ENCODE data around the gene KCNK3.

The KCNK3 gene

GRCh38 chr2:26712486-26713465 is 20.3 kb downstream of the KCNK3 start:
- no peak for DNase-seq (ENCODE audit: low read depth)

- no peak for DNase-seq (ENCODE audit: low read depth)
These were observed 23.2 kb downstream of the KCNK3 start for GRCh38 chr2:26715528-26716270.

DNA sequence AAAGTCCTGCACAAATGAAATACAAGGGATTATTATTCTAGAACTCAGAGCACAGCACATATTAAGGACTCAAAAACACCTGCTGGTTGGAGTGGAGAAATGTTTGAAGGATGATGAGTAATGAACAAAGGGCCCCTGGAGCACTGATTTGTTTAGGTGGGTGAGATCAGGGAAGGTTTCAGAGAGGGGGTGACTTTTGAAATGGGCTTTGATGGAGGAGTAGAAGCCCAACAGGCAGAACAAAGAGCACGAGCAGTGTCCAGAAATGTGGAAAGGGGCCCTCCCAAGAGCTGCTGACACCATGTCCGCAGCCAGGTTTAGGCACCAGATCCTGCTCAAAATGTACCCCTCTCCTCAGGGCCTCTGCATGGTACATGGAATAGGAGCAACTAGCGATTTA is 23.8 kb downstream of the KCNK3 start:
- no peak for DNase-seq (ENCODE audit: low read depth)

- no peak for DNase-seq (ENCODE audit: low read depth)
These were observed 24.2 kb downstream of the KCNK3 start for GRCh38 chr2:26716769-26717168.

- DNase-seq (ENCODE audit: low read depth), result no peak
These were observed 24.8 kb downstream of the KCNK3 start for GRCh38 chr2:26717362-26717761.

DNA sequence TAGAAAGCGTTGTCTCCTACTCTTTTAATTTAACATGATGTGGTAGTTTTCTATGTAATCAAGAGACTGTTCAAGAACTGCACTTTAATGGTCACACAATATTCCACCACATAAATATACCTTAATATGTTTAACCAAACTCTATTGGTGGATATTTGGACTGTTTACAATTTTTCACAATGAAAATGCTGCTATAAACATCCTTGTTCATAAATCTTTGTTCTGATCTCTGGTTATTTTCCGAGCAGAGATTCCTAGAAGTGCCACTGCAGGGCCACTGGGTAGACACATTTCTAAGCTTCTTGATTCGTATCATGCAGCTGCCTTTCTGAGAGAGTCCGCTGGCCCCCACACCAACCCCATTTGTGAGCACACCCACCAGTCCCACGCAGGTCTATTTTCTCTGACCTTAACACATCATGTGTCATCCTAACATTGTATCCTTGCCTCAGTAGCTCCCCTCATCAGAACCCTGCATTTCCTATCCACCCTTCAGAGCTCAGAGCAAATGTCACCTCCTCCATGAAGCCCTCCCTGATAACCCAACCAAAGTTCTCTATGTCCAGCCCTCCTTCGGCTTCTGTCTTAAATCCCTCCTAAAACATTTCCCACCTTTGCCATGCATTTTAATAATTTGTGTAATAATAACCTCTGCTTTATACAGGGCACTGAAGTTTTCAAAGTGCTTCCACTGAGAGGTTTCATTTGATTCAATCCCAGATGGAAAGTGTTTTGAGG is 26.6 kb downstream of the KCNK3 start:
- no peak for DNase-seq (ENCODE audit: low read depth)

DNA sequence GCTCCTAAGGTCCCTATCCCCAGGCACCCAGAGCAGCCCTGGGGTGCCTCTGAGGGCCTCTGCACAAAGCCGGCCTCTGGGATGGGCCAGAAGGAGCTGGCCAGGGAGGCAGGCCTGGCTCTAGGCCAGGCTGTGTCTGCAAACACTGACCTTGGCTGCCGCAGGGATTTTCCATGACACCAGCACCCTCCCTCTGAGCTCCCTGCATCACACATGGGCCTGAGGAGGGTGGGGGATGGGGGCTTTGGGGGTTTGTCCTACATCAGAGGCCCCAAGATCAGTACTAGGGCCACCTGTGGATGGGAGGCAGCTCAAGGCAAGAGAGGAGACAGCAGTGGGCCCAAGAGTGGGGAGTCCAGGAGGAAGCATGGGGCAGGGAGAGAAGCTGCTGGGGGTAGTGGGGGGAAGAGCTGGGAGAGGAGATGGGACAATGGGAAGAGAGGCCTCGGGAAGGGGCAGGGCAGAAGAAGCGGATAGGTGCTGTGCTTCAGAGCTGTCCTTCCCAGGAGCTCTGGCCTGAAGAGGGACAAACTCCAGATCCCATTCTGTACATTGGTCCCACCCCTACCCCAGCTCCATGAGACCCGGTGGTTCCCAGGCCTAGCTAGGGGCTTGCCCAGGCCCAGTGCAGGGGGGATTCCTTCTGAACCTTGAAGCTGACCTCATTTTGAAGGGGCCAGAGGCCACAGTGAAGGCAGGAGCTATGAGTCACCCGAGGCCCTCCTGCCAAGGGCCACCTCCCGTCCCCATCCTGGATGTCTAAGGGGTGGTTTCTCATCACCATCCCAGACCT is 28.0 kb downstream of the KCNK3 start:
- peak; percentile 83 for DNase-seq (ENCODE audit: low read depth)

DNA sequence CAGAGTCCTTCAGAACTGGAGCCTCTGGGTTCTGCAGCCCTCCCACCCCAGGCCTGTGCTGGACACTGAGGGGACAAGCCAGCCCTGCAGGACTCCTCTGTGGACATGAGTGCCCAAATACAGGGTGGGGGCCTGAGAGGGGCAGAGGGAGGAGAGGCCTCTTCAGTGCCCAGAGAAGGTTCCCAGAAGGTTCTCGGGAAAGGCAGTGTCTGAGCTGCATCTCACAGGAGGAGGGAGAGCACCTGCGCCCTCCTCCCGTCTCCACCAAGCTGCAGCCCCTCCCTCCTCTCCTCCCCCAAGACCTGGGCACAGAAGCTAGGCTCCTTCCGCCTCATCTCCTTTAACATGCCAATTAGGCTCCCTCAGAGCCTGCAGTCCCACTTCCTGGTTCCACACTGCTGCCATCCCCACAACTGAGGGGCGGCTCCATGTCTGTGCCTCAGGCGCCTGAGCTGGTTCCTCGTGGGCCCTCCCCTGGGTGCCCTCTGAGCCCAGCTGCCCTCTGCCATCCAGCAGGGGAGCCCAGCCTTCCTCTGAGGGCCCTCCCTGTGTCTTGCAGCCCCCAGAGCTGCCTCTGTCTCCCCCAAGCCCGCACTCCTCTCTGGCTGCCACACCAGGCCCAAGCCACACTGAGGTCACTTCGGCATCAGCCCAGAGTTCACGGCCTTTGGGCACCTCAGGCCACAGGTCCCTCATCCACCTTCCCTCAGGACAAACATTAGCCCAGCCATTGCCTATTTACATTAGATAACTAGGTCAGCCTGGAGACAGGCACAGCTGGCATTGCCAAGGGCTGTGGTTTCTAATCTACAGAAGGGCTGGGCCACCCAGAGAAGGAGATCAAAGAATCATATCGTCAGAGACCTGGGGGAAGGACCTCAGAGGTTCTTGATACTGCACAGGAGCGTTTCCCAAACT is 28.9 kb downstream of the KCNK3 start:
- no peak for DNase-seq (ENCODE audit: low read depth)

- DNase-seq (ENCODE audit: low read depth), result no peak
These were observed 29.8 kb downstream of the KCNK3 start for GRCh38 chr2:26722328-26722727.

DNA sequence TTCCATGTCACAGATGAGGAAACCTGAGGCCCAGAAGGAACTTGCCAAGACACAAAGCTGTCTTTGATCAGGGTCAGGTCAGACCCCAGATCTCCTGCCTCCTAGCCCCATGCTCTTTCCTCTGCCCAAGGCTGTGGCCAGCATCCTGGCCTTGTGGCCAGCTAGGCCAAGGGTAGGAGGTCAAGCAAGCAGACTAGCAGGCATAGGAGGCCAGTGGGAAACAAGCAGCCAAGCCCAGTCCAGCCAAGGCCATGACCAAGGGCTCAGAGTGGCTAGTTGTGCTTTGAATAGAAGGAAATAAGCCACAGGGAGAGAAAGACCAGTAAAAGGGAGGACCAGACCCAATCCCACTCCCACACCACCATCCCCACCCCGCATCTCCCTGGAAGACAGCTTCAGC is 30.4 kb downstream of the KCNK3 start:
- DNase-seq (ENCODE audit: low read depth), result no peak

GRCh38 chr2:26723475-26723874 is 31.0 kb downstream of the KCNK3 start:
- DNase-seq (ENCODE audit: low read depth), result no peak

DNA sequence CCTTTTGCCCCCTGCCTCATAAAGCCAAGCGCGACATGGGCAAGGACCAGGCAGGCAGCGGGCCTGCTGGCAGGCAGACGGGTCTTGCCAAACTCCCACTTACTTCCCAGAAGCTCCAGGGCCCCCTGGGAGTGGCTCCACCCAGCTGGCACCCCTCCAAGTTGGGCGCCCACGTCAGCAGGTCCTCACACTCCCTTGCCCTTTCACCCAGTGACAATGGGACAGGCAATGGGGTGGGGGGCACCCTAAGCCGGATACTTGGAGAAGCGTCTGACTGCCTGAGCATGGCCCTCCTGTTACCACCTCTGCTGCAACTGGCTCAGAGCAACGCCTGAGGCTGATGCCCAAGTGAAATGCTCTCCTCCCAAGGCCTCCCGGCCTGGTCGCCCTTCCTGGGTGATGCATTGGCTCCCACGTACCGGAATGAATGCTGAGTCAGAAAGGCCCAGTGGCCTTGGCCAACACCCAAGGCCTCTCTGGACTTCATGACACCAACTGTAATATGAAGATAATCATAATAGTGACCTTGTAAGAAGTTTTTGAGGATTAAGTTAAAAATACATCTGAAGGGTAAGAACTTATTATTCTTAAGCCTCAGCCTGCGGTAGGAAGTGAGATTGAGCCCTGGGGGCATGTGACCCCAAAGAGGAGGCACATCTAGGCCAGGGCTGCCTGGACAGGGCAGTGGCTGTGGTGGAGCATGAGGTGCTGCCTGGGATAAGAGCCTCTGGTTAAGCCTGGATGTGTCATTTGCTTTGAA is 31.6 kb downstream of the KCNK3 start:
- peak; percentile 72 for DNase-seq (ENCODE audit: low read depth)

DNA sequence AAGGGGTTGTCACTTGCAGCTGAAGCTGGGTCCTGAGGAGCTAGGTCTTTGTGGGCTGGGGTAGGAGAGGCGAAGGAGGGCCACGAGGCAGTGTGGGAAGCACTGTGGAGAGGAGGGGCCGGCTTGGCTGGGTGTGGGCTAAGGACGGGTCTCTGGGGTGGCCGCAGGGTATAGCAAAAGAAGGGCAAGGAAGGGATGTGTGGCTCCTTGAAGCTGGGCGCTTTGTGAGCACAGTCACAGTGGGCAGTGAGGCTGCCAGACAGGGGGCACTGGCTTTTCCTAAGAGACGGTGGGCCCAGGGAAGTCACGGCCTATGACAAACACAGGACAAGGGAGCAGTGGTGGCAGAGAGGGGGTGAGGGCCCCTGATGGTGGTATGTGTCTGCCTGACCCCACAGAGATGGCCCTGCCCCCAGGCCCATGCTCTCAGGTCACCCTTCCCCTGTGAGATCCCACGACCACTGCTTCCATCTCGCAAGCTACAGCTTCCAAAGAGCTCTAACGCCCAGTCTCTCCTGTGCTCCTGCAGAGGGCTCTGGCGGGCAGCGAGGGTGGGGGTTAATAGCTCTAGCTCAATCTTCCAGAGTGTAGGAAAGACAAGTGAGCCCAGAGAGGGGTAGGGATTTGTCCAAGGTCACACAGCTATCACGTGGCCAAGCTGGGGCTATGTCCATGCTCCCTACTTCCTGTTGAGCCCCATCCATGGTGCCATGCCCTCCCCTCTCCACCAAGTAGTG is 32.4 kb downstream of the KCNK3 start:
- no peak for DNase-seq (ENCODE audit: low read depth)

- no peak for DNase-seq (ENCODE audit: low read depth)
These were observed 32.9 kb downstream of the KCNK3 start for GRCh38 chr2:26725521-26725820.

DNA sequence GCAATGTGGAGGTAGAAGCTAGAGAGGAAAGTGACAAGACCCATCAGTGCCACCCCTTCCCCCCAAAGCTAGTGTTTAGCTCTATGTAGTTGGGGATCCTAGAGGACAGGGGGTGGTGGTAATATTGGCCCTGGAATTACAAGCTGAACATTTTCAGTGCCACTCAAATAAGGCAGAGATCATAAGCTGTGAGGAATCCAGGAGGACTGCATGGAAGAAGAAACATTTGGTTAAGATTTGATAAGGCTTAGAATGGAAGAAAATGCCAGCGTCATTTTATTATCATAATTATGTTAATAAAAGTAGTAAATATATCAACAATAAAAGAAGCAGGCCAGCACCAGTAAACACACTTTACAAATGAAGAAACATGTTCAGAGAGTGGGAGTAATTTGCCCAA is 33.7 kb downstream of the KCNK3 start:
- no peak for DNase-seq (ENCODE audit: low read depth)

- DNase-seq (ENCODE audit: low read depth), result no peak
These were observed 35.4 kb downstream of the KCNK3 start for GRCh38 chr2:26727641-26728561.

- no peak for DNase-seq (ENCODE audit: low read depth)
These were observed 36.8 kb downstream of the KCNK3 start for GRCh38 chr2:26729311-26729710.
